Measurements from ENCODE around the gene KRT39. TPM values are rescaled to one million over a fixed set of nuclear protein-coding genes. Genes with fewer than 3 reads are reported as not detected.

The KRT39 gene
- total and polyA plus RNA-seq, 2 donors (not counting 3 experiments of a cell fraction or from before 2014, with no cell fraction given): not detected

GRCh38 chr17:41012326-41013120 is 45.8 kb upstream of the KRT39 start:
- no peaks in the 10 kb centered on the region for H3K9me3 ChIP-seq (replicated peaks; ENCODE audit: control insufficient read depth, insufficient read depth, low read length)
- intact Hi-C loops (cut with micrococcal nuclease): no loop called here
- BruUV-seq (replicated peaks): no TSS peak
- H3K4me2 ChIP-seq (ENCODE audit: insufficient read depth, low read length): no peak overlapping the region
- H3K4me3 ChIP-seq (replicated peaks in 1 of 3; ENCODE audit: insufficient read depth in 1 of 3, low read depth in 1 of 3, low read length in 3 of 3): no peak overlapping the region
- ChIA-PET POLR2A (no interaction called here), CTCF (no interaction called here)
- H3K79me2 ChIP-seq (ENCODE audit: control insufficient read depth, insufficient read depth, low read length): no peaks in the 10 kb centered on the region
- dilution Hi-C loops (cut with MboI; ENCODE audit: extremely low pct_ligation_motif_present, low sequenced_read_pairs): no loop called here
- no peak overlapping the region for H3K27ac ChIP-seq (ENCODE audit: insufficient read depth, low read depth, low read length)
- peaks cover 0 to 1% of the 10 kb centered on the region in 2 experiments for H3K27me3 ChIP-seq (ENCODE audit: control insufficient read depth in 2 of 2, insufficient read depth in 2 of 2, low read length in 2 of 2)
- no peaks in the 10 kb centered on the region for H3K36me3 ChIP-seq (ENCODE audit: control insufficient read depth in 2 of 2, extremely low read depth in 1 of 2, insufficient read depth in 2 of 2, low read length in 2 of 2)
- no peaks in the 10 kb centered on the region for H3K4me1 ChIP-seq (ENCODE audit: control insufficient read depth, extremely low read depth, insufficient read depth, low read length)
- FAIRE-seq: no peak
- no peak for DNase-seq (ENCODE audit: low read depth, low spot score)
- no peak overlapping the region for H2AFZ ChIP-seq (ENCODE audit: low read depth, low read length)
- no peaks in the 10 kb centered on the region for H3K9me1 ChIP-seq (replicated peaks; ENCODE audit: control insufficient read depth, extremely low read depth, insufficient read depth, low read length)
- no peaks in the 10 kb centered on the region for H4K20me1 ChIP-seq (replicated peaks; ENCODE audit: control insufficient read depth, extremely low read depth, insufficient read depth, low read length)
- TF ChIP-seq JUN (IDR thresholded peaks at IDR 0.05; ENCODE audit: borderline replicate concordance, insufficient read depth, insufficient read length, low read depth) (no peak), GATA2 (IDR thresholded peaks at IDR 0.05; ENCODE audit: insufficient read depth, insufficient read length, low read depth, low read length) (no peak), MAX (IDR thresholded peaks at IDR 0.05; ENCODE audit: insufficient read depth, insufficient read length) (no peak), FOS (IDR thresholded peaks at IDR 0.05; ENCODE audit: borderline replicate concordance, insufficient read depth, low read length) (no peak), POLR2A (IDR thresholded peaks at IDR 0.05; ENCODE audit: low read depth, low read length) (no peak), MYC (IDR thresholded peaks at IDR 0.05; ENCODE audit: low read depth, low read length) (no peak), CTCF (IDR thresholded peaks at IDR 0.05; ENCODE audit: extremely low read depth in 1 of 2, insufficient read depth in 1 of 2, low read depth in 1 of 2, low read length in 2 of 2) (no peak), EZH2 (IDR thresholded peaks at IDR 0.05; ENCODE audit: borderline replicate concordance, low read depth, low read length, severe bottlenecking) (no peak), POLR2AphosphoS5 (IDR thresholded peaks at IDR 0.05; ENCODE audit: insufficient read depth, low read depth, low read length) (no peak)
- no peak overlapping the region for H3K9ac ChIP-seq (replicated peaks; ENCODE audit: extremely low read depth, insufficient read depth, low read length)

All from endothelial cell of umbilical vein (primary cell).